GM12801 (cell line): Measurements from ENCODE around the gene SH3BGRL3.

Experiments
- TF ChIP-seq, protein P1 (sequence below): IDR thresholded peaks from one replicate; pipeline ENCODE4 v1.5.1; 2011; ENCODE audit warnings: control low read depth; ENCODE audit not compliant: insufficient read length; ENCODE audit errors: extremely low read depth

The SH3BGRL3 gene

DNA sequence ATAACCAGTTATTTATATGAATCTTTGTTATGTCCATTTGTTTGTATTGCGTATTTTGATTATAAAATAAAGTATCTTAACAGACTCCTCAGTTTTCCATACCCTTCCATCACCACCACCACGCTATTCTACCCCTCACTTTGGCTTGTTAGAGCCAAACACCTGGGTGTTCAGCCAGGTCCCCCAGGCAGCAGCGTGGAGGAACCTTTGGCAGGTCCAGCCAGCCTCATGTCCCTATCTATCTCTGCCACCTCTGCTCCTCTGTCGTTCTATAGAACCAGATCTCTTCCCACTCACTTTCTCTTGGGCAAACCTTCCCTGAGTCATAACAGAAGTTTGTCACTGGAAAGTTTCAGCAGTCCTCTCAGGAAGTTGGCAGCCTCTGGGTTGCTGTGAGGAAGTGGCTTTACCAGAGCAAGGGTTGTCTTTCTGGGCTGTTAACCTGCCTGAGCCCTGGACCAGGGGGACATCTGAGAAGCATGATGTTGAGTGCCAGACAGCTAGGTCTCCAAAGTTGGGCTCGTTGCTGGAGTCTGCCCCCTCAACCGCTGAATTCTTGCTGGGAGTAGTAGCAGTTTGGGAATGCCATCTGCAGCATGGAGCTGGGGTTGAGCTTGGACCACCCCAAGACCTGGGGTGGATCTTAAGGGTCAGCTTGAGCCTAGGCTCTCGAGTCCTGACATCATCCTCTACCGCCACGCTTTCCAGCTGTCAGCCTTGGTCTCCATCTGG, 996 bp upstream of the SH3BGRL3 start:
- TF ChIP-seq, protein P1, sequence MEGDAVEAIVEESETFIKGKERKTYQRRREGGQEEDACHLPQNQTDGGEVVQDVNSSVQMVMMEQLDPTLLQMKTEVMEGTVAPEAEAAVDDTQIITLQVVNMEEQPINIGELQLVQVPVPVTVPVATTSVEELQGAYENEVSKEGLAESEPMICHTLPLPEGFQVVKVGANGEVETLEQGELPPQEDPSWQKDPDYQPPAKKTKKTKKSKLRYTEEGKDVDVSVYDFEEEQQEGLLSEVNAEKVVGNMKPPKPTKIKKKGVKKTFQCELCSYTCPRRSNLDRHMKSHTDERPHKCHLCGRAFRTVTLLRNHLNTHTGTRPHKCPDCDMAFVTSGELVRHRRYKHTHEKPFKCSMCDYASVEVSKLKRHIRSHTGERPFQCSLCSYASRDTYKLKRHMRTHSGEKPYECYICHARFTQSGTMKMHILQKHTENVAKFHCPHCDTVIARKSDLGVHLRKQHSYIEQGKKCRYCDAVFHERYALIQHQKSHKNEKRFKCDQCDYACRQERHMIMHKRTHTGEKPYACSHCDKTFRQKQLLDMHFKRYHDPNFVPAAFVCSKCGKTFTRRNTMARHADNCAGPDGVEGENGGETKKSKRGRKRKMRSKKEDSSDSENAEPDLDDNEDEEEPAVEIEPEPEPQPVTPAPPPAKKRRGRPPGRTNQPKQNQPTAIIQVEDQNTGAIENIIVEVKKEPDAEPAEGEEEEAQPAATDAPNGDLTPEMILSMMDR: no peak

- TF ChIP-seq, protein P1: no peak
These were observed 602 bp downstream of the SH3BGRL3 start for GRCh38 chr1:26280333-26281042.

GRCh38 chr1:26281091-26281958, 1.4 kb downstream of the SH3BGRL3 start:
- TF ChIP-seq, protein P1: no peak

GRCh38 chr1:26281971-26282370, 2.1 kb downstream of the SH3BGRL3 start:
- TF ChIP-seq, protein P1: no peak

DNA sequence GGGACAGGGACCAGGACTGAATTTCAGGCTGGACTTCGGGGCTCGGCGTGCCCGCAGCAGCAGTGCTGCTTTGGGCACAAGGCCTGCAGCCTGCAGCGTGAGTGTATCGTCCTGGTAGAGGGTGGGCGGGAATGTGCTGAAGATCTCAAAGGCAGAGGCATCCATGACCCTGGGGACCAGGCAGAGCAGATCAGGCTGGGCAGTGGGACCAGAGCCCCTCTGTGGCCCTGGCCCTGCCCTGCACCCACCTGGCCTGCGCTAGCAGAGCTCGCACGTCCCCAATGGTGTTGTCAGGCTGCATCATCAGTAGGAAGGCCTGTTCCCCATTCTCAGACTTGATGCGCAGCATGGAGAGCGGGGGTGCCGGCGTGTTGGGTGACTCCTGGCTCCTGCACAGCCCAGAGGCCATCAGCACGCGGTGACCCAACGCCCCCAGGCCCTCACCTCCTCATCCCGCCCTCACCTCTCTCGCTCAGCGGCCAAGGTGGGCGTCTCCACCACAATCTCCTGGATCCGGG, 2.6 kb downstream of the SH3BGRL3 start:
- TF ChIP-seq, protein P1: no peak

DNA sequence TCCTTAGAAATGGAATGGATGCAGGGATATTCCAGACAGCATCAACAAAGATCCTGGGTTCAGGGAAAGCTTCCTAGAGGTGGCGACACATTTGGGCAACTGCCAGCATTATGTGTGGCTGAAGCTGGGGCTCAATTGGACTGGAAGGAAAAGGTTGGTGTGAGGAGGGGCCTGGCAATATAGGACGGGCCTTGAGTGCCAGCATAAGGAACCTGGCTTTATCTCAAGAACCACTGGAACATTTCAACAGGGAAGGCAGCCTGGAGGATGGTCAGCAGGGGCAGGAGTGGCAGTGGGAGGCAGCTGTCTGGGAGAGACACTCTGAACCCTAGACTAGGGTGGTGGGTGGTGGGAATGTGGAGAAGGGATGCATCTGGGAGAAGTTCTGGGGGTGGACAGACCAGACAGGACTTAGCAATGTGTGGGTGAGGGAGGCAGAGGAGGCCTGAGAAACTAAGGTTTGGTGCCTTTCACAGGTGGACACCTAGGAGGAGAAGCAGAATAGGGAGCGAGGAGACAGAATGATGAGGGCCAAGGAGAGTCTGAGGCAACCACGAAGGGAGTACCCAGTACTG, 3.5 kb downstream of the SH3BGRL3 start:
- TF ChIP-seq, protein P1: no peak
